Middle frontal gyrus (tissue), 1 donor: ENCODE results near the gene SEZ6.
A peak's percentile ranks its signal among the peaks of the same experiment; 100 is the strongest.

Source experiments
- DNase-seq: peaks from one replicate; pipeline ENCODE4 v3.0.0-alpha.2; 2015; ENCODE audit warnings: low spot score; ENCODE audit errors: extremely low spot score

Gene SEZ6

DNA sequence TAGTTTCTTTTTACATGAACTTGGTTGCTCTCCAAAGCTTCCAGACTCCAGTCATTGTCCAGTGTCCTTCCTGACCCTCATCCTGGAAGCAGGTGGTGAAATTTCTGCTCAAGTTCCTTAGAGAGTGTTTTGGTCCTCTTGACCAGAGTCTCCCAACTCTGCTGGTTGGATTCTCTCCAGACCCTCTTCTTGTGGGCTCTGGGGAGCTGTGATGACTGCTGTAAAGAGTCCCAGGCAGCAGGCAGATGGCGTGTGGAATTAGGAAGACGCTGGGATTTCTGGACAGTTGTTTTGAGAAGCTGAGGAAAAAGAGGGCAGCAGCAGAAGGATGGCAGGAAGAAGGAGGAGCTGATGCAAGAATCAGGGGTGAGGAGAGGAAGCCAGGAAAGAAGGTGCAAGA lies 1.6 kb upstream of the SEZ6 start:
- no peak for DNase-seq

DNA sequence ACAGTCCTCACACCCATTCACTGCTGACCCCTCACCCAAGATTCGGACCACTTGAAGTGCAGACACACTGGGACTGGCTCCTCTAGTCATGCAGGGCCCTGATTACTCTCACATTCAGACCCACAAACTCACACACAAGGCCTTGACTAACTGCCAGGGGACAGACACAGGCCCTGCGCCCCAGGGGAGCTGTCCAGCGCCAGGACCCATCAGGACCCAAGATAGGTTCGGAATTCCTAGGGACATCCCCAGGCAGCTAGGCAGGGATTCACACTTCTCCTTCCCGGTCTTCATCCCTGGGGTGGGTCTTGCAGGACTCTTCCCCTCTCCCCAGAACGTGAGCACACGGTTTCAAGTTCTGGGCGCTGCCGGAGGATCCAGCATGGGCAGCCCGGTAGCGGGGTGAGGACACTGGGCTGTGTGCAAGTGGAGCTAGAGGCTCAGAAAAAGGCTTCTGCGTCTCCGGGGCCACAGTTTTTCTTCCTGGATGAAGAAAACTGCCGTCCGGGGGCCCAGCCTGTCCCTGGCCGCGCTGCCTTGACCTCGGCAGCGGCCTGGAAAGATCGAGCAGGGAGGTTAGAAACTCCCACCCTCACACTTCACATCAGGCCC lies 1.6 kb downstream of the SEZ6 start:
- no peak for DNase-seq

DNA sequence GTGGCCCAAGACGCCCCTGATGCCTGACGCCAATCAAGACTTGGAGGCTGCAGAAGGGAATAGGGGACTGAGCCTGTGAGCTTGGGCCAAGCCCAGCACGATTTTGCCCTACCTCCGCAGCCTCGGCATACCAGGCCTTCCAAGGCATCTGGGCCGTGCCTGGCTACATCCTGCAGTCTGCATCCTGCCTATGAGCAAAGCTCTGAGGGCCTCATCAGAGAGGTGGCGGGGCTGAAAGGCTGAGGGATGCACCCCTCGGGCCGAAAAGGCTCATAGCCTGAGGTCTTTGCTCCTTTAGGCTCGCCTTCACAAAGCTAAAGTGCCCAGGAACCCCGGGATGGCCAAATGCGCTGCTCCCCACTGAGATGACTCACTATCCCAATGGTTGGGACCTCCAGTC lies 2.5 kb downstream of the SEZ6 start:
- DNase-seq = no peak

DNA sequence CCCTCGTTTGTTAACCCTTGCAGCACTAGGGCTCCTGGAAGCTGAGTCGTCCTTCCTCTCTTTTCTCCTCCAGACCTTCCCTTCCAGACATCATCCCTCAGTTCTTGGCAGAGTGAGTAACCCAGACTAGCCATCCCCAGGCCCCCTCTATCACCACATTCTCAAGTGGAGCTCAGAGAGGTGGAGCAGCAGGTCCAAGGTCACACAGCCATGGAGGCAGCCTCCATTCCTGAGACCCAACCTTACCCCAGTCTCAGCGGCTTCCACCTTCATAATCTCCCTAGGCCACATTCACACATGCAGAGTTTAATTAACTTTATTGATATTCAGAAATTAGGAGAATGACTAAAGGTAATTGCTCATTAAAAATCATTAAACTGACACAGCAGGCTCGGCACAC lies 3.0 kb downstream of the SEZ6 start:
- DNase-seq = no peak

DNA sequence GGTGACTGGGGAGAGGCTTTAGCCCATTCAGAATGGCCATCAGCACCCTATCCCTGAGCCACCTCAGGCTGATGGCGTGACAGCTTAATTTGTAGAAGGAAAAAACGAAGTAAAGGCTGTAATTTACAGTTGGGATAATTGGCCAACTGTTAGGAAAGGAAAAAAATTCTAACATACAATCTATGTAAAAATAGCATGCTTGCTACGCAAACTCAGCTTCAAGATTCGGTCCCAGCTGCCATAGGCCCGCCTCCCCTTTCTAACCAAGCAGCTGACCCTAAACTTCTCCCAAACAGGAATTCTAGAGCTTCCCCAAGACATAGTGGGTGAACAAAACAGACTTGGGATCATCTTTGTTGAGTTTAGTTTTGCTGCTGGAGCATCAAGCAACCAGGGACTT lies 4.9 kb downstream of the SEZ6 start:
- DNase-seq = no peak

DNA sequence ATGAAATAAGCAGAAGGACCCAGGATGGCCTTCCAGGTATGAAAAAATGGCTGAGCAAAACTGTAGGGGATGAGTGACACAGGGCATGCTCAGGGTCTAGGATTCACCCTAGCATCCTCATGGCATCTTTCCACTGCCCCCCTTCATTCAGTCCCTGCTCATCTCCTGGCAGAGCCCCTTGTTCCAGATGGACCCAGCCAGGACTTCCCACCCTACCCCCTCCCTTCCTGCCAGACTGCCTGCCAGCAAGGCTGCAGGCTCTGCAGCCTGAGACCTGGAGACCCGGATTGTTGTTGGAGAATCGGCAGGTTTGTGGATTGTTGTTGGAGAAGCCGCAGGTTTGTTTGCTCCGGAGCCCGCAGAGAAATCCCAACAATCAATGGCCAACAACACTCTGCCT lies 6.6 kb downstream of the SEZ6 start:
- DNase-seq = no peak

DNA sequence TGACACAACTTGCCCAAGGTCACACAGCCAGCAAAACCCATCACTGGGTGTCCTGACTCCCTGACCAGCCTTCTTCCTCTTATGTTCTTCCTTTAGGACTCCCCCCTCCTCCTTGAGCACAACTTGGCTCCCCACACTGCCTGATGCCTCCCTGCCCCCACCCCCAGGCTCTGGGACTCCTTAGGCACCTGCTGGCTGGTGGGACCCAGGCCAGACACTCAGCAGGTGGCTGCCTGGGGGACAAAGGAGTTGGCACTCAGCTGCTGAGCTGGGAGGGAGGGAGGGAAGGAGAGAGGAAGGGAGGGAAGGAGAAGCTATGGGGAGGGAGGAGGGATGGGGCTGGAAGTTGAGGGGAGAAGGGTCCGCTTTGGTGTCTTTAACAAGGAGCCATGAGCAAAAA lies 8.0 kb downstream of the SEZ6 start:
- no peak for DNase-seq

DNA sequence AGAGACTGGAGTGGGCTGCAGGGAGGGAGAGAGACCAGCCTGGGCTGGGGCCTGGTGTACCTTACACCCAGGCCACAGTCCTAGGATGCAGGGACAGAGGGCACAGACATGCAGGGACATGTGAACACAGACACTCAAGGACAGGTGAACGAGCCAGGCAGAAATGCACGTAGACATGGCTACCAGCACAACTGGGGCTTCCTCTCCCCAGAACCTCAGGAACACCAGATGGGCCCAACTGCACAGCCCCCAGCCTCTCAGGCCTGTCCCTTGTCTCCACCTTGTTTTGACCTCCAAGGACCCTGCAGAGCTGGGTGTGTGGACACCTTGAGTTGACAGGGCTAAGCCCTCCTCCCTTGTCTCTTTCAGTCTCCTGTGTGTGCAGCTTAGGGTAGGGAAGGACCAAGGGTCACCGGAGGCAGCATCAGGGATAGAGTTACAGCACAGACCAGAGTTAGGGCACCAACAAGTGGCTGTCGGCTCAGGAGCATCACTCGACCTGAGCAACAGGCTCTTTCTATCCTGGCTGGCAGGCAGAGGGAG lies 9.2 kb downstream of the SEZ6 start:
- DNase-seq = no peak

DNA sequence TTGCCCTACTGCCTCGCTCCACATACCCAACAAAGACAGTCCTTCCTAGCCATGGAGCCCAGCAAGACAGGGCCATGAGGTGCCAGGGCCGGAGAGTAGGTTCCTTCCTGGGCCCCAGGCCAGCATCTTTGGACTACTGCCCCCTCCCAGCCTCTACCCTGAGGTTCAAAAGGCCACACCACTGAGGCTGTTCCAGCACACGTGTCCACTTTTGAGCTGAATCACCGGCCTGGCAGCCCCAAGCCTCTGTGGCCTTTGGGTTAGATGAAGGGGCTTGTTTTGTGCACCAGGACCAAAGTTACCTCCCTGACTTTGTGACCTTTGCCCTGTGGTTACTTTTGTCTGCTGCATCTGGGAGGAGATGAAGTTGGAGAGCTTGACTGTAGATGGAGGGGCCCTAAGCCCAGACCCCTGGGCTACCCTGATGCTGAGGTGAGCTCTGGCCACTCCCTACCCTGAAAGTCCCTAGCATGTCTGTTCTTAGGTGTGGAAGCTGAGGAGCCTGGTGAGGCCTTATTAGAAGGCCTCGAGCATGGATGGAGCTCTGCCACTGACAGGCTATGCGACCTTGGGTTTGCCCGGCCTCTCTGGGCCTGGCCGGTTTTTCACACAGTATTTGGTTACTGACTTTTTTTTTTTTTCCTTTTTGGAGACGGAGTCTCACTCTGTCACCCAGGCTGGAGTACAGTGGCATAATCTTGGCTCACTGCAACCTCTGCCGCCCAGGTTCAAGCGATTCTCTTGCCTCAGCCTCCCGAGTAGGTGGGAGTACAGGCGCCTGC lies 12.0 kb downstream of the SEZ6 start:
- no peak for DNase-seq

DNA sequence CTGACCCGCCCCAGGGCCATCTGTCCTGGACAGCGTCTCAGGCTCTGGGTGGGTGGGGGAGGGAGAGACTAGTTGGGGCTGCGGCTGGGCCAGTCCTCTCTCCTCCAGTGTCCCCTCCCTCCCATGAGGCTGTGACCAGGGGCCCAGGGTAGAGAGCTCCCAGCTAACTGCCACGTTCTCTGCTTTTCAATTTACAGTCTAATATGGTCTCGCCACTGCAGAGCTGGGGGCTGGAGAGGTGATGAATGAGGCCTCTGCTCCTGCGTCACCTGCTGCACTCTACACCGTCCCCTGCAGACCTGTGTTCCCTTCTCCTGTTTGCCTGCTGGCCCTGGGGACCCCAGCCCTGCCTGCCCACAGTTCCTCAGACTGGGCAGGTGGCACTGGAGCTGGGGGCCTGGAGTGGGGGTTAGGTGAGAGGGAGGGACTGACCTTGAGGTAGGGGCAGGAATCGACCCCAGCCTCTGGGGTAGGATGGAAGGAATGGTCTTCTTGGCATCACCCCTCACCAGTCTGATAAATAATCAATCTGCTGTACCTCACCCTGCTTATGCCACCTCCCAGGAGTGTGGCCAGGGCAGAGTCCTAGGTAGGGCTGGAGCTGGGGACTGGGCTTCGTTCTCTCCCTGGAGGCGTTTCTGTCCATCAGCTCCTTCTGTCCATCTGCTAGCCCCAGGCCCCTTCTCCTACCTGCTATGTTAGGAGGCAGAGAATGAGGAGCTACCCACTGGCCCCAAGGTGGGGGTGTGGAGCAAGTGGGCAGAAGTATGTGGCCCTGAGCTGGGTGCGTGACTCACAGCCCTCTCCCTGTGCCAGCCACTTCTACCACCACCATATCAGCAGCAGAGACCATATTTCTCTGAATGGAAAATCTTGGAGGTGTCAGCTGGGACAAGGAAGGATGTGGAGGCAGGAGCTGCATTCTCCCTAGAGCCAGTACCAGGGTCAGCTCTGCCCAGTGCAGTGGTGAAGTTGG lies 12.9 kb downstream of the SEZ6 start:
- DNase-seq = no peak

DNA sequence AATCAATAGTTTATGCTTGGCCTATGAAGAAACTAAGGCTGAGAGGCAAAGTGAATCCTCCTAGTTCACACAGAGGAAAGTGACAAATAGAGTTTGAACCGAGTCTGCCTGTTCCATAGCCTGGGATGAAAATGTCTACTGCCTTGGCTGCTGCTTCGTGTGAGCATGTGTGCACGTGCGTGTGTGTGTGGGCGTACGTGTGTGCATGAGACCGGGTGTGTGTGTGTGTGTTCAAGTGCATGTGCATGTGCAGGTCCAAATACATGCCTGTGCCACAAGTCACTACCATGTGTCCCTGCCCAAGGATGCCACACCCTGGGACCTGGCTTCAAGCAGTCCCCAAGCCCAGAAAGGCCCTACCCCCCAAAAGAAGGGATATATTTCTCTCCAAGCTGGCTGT lies 13.6 kb downstream of the SEZ6 start:
- no peak for DNase-seq

DNA sequence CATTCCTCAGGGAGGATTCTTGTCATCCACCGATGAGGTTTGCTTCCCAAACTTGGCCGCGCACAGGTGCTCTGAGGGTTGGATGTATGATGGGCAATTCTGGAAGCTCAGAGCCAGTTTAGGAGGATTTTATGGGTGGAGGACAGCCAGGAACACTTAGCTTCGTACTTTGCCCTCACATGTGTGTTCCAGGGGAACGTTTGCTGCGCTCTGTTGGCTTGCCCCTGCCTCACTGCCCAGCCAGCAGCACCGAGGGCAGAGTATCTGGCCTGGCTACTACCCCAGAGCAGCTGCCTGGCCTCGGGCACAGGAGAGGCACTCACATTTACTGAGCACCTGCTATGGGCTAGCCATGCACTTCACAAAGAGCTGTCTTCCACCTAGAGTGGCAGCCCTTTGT lies 14.1 kb downstream of the SEZ6 start:
- no peak for DNase-seq

DNA sequence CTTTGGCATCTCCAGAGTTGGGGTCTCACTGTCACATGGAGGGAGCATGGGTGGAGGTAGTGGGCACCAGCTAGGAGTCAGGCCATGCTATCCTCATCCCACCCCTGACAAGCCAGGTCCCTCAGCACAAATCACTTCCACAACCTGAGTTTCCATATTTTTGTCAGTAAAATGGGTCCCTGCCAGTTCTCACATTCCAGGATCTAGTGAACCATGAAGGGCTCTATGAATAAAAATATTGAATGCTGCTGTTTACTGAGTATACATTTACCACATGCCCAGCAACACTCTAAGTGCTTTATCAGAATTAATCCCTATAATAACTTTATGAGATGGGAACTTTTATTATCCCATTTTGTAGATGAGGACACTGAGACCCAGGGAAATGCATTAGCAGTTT lies 16.8 kb downstream of the SEZ6 start:
- no peak for DNase-seq

DNA sequence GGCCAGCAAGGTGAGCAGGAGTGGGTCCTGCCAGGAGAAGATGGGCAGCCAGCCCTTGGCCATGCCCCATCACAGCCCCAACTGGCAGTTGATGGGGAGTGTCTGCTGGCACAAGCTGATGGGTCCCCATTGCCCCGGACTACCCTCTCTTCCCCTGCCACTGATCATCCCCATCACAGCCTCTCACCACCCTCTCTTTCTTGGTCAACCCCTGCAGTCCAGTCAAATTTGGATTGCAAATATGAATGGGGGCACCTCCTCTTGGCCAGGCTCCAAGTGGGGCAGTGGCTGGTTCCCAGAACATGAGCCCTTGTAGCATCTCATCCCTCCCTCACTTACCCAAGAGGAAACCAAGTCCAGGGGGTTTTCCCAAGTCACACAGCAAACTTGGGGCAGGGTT lies 17.4 kb downstream of the SEZ6 start:
- DNase-seq = no peak

DNA sequence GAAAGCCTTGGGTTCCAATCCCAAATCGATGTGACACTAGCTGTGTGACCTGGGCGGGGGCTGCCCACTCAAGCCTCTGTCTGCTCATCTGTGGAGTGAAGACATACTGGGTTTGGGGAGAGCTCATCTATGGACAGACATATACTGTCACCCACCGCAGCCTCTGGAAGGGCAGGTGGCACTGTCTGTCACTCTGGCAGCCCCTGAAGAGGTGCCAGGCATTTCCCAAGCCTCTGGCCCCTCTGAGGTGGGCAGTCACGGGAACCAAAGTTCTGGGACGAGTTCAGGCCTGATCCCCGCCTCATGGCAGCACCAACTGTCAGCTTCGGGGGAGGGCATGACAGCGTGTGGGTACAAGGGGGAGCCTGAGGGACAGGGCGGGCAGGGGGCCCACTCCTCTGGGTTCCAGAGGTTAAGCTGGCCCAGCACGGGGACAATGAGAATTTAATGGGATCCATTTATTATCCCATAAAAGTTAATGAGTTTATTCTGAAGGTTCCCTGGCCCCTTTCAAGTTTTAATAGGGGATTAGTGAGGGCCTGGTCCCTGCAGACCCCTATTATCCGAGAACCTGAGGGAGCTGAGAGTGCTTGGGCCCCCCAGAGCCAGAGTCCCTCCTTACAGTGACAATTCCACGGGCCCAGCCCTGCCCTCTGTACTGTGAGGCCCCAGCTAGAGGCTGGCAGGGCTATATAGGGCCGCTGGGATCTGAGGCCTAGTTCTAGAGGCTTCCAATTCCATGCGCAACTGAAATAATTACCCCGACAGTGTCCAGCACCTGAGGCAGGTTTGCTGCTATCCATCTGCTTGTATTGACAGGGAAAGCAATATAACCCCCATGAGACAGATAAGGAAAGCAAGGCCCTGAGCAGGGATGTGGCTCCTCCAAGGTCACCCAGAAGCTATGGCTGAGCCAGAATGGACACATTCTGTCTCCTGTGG lies 18.8 kb downstream of the SEZ6 start:
- no peak for DNase-seq

DNA sequence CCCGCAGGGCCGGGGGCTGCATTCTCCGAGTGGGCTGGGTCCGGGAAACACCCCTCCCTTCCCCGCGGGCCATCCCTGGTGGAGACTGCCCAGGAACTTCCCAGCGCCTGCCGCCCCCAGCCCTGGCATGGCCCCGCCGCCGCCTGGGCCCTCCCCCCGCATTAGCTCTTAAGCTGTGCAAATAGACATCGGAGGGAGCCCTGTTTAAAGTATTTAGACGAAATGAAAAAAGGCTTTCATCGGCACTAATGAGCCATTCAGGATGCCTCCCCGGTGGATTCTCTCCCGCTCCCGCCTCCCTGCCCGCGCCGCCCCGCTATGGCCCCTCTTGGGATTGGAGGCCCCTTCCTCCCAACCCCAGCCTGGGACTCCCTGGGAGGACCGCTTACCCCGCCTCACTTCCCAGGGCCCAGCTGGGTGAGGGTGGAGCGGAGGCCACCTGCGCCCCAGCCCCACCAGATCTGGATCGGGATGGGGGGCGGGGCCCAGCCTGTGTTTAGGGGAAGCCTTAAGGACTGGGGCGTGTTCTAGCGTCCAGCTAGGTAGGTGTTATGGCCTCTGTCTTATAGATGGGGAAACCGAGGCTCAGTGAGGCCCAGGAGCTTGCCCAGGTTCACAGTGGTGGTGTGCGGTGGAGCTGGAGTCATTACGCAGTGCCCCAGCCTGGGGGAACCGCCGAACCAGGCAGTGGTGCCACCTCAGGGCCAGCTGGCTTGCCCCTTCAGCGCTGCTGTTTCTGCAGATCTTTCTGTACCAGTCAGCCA lies 19.7 kb downstream of the SEZ6 start:
- no peak for DNase-seq

DNA sequence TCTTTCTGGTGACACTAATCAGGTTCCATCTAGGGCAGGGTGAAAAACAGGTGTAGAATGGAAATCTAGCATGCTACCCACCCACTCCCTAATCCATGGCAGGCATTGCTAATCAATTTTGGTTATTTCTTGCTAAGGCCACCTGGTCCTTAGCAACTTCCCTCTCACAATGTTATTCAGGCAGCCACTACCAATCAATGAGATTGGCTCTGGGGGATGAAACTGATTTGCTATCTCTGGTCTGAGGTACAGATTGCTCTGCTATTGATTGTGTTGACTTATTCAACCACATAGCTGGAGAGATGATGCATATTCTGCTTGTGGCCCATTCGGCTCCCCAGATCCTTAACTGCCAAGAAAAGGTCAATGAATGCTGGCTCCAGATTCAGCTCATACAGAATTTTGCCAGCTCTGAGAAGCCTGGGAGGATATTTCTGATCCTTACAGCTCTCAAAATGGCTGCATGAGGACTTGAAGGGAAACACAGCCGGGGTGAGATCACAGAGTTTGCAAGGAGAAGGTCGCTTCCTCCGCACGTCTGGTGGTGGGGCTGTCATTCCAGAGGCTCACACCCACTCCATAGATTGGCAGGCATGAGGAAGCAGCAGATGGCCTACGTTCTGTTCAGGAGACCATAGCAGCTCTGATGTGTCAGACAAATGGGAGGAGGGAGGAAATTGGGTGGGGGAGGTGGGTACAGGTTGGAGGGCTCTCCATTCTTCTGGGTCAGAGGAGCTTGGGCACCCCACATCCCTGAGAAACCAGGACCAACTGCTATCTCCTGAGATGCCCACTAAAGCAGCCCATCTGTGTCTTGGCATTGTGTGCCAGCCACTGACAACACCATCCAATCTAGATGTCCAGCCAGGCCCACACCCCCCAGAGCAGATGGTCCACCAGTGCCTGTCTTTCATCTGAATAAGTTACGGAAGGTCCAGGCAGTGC lies 22.3 kb downstream of the SEZ6 start:
- DNase-seq = peak; percentile 58

DNA sequence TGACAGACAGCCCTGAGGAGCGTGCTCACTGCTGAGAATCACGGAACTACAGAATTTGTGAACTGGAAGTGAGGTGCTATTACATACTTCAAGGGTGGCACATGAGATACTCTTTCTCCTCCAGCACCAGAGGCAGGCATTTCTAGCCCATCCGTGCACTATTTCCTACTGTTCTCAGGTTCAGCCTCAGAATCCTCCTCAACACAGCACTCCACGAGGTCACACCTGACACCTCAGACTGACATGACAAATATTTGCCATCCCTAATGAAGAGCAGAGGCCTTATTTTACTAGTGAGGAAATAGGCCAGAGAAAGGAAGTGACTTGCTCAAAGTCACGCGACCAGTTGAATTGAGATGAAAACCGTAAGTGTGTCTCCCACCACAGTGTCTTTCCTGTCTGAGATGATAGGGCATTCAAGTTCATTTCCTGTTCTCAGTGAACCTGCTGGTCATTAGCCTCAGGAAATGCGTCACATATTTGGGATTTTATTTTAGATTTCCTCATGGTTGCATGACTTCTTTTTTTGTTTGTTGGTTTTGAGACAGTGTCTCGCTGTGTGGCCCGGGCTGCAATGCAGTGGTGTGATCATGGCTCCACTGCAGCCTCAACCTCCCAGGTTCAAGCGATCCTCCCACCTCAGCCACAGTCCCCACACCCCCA lies 23.6 kb downstream of the SEZ6 start:
- DNase-seq = no peak
